Left colon (tissue), 2 donors: Measurements from ENCODE around the gene SUSD6. TPM values are rescaled to one million over a fixed set of nuclear protein-coding genes. Genes with fewer than 3 reads are reported as not detected.

Experiments used
- ATAC-seq: fragments of 200-7000 bp; cut with Tn5 transposase; one replicate; pipeline ENCODE4 v1.9.1; 2020; ENCODE audit warnings: mild to moderate bottlenecking, moderate library complexity
- DNase-seq, 2 donors: peaks; one replicate each; pipeline ENCODE4 v3.0.0-alpha.2; 2020
- intact Hi-C, 2 donors: fragments of 100-400 bp; cut with DNase I in 1 of 2; cut with micrococcal nuclease in 1 of 2; formaldehyde crosslinking; loops; one replicate each; pipeline versions ENCODE4 v1.11.2 to v1.14.0; 2022; cut with DNase I, micrococcal nuclease
- total RNA-seq, 2 donors: library from RNA; stranded (reverse); fragmentation: NEBNext Ultra II Directional; extraction: Animal tissue kit (Norgen Biotek cat#: 25700); gene quantifications; one replicate each; pipeline ENCODE4 v1.2.1, GENCODE V29; 2021
- donor health status: DM: no; HTN: no; CAD: no.
- donor health status: DM: yes; HTN: yes; CAD: no.

SUSD6 gene
- total RNA-seq, 2 donors from 2014 or later = 73.8 to 98.9 TPM

- ATAC-seq (no peak), DNase-seq (no peak)
- intact Hi-C loops = no loop called here
Measured at GRCh38 chr14:69615121-69615495, 3.7 kb downstream of the SUSD6 start.

GRCh38 chr14:69615496-69616407, 4.4 kb downstream of the SUSD6 start:
- ATAC-seq (peak; percentile 32), DNase-seq (peak; percentile 53 to 58)
- intact Hi-C loops = no loop called here

GRCh38 chr14:69616408-69616773, 5.0 kb downstream of the SUSD6 start:
- DNase-seq (no peak), ATAC-seq (no peak)
- intact Hi-C loops = no loop called here

- DNase-seq (no peak), ATAC-seq (no peak)
- intact Hi-C loops = no loop called here
Measured at GRCh38 chr14:69617796-69618195, 6.4 kb downstream of the SUSD6 start.

GRCh38 chr14:69619012-69619411, 7.6 kb downstream of the SUSD6 start:
- DNase-seq (no peak), ATAC-seq (no peak)
- intact Hi-C loops = no loop called here

- intact Hi-C loops = no loop called here
- no peak for DNase-seq
- ATAC-seq = no peak
Measured at GRCh38 chr14:69620211-69620611, 8.8 kb downstream of the SUSD6 start.

- DNase-seq (no peak), ATAC-seq (no peak)
- intact Hi-C loops = no loop called here
Measured at GRCh38 chr14:69620981-69621380, 9.6 kb downstream of the SUSD6 start.

GRCh38 chr14:69624136-69624535, 12.7 kb downstream of the SUSD6 start:
- no peak for DNase-seq
- ATAC-seq = no peak
- intact Hi-C loops = no loop called here

- peak; percentile 62 to 65 for DNase-seq
- ATAC-seq = peak; percentile 63
- intact Hi-C loops = no loop called here
Measured at GRCh38 chr14:69625299-69626131, 14.1 kb downstream of the SUSD6 start.

- intact Hi-C loops = no loop called here
- DNase-seq (no peak), ATAC-seq (no peak)
Measured at GRCh38 chr14:69626132-69626500, 14.7 kb downstream of the SUSD6 start.

- DNase-seq (no peak), ATAC-seq (no peak)
- intact Hi-C loops = no loop called here
Measured at GRCh38 chr14:69629225-69630127, 18.1 kb downstream of the SUSD6 start.

- ATAC-seq (no peak), DNase-seq (no peak)
- intact Hi-C loops = no loop called here
Measured at GRCh38 chr14:69630360-69630759, 19.0 kb downstream of the SUSD6 start.

GRCh38 chr14:69631509-69631908, 20.1 kb downstream of the SUSD6 start:
- intact Hi-C loops = no loop called here

GRCh38 chr14:69632164-69632563, 20.8 kb downstream of the SUSD6 start:
- intact Hi-C loops = no loop called here
- ATAC-seq (no peak), DNase-seq (no peak)

More at GRCh38 chr14:69631509-69631908, 20.1 kb downstream of the SUSD6 start:
- ATAC-seq (no peak), DNase-seq (no peak)

- intact Hi-C loops = no loop called here
- no peak for ATAC-seq
- DNase-seq = no peak
Measured at GRCh38 chr14:69632593-69633151, 21.3 kb downstream of the SUSD6 start.

- no peak for DNase-seq
- no peak for ATAC-seq
- intact Hi-C loops = no loop called here
Measured at GRCh38 chr14:69633238-69633637, 21.8 kb downstream of the SUSD6 start.

GRCh38 chr14:69635981-69636639, 24.7 kb downstream of the SUSD6 start:
- DNase-seq (no peak), ATAC-seq (no peak)
- intact Hi-C loops = no loop called here

GRCh38 chr14:69636718-69637480, 25.5 kb downstream of the SUSD6 start:
- no peak for DNase-seq
- ATAC-seq = peak; percentile 45
- intact Hi-C loops = no loop called here
